ENCODE measurements around the gene NCOA3. TPM values are rescaled to one million over a fixed set of nuclear protein-coding genes. Genes with fewer than 3 reads are reported as not detected.

Gene NCOA3
- total and polyA plus RNA-seq, 12 donors: 8.0 to 30.2 (median 21.4) TPM

DNA sequence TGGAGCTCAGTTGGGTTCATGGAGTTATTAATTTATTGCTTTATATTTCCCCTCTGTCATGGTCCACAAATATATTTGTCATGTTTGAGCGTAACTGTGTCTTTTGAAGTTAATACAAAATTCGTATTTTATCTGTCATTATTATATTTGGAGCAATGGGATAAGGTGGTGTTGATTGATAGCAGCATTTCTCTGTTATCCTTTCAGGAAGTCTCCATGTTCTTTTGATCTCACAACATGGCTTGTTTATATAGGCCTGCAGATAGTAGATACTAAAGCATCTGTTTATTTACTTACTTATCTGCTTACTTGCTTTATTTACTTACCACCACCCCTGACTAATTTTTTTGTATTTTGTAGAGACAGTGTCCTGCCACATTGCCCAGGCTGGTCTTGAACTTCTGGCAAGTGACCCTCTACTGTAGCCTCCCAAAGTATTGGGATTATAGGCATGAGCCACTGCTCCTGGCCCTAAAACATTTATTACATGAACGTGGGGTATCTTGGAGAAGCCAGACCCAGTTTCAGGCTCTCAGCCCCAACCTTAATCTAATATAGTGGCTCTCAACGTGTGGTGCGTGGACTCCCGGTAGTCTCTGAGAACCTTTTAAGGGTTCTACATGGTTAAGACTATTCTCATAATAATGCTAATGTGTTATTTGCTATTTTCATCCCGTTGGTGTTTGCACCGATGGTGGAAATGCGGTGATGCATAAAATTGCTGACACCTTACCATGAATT is 104.2 kb downstream of the NCOA3 start:
- ATAC-seq (no peak), DNase-seq (no peak)
- H3K9me3 ChIP-seq: peaks cover 0 to 10% (median 0%) of the 10 kb centered on the region in 11 donors
- no peaks in the 10 kb centered on the region for H3K27me3 ChIP-seq
- H3K4me3 ChIP-seq: no peak overlapping the region
- intact Hi-C loops (cut with DNase I): loop anchor here in 1 of 10 donors (10.0 kb wide), 1 partner anchor 101 kb away; the partner anchor contains the start of gene NCOA3
- 87 to 88% methylated on average over 9 of the region's 9 CpGs for WGBS, 2 donors
- no peak overlapping the region for H3K27ac ChIP-seq
- TF ChIP-seq, protein P1, sequence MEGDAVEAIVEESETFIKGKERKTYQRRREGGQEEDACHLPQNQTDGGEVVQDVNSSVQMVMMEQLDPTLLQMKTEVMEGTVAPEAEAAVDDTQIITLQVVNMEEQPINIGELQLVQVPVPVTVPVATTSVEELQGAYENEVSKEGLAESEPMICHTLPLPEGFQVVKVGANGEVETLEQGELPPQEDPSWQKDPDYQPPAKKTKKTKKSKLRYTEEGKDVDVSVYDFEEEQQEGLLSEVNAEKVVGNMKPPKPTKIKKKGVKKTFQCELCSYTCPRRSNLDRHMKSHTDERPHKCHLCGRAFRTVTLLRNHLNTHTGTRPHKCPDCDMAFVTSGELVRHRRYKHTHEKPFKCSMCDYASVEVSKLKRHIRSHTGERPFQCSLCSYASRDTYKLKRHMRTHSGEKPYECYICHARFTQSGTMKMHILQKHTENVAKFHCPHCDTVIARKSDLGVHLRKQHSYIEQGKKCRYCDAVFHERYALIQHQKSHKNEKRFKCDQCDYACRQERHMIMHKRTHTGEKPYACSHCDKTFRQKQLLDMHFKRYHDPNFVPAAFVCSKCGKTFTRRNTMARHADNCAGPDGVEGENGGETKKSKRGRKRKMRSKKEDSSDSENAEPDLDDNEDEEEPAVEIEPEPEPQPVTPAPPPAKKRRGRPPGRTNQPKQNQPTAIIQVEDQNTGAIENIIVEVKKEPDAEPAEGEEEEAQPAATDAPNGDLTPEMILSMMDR (IDR thresholded peaks at IDR 0.05): no peak
- H3K36me3 ChIP-seq: peaks cover 0 to 8% (median 0%) of the 10 kb centered on the region in 9 donors
- peaks cover 3 to 80% (median 33%) of the 10 kb centered on the region in 9 donors for H3K4me1 ChIP-seq

DNA sequence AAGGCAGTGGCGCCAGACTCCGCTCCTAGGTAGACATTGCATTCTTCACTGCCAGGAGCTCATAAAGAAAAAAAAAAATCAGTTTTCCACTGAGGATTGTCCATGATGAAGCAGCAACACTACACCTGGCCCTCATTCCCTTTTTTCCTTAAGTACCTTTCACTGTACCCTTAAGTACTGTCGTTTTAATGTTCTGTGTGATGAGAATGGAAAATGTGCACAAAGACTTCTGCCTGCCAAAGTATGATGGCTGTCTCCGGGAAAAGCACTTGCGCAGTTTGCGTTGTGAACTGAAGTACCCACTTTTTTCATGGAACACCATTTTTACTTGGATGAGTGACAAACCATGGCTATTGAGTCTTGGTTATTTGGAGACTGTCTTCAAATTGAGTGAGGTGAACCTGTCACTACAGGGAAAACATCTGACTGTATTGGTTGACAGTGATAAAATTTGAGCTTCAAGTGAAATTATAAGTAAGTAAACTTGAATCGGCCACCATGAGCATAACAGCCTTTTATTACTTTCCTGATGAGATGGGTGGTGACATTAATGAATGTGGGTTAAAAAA is 104.8 kb downstream of the NCOA3 start:
- Histone ChIP-seq H3K4me1 (peaks cover 3 to 78% (median 34%) of the 10 kb centered on the region in 9 donors), H3K9me3 (peaks cover 0 to 10% (median 0%) of the 10 kb centered on the region in 11 donors), H3K27ac (peak overlapping the region in 1 of 10 donors; percentile 42), H3K36me3 (peaks cover 0 to 8% (median 0%) of the 10 kb centered on the region in 9 donors), H3K4me3 (no peak overlapping the region), H3K27me3 (no peaks in the 10 kb centered on the region)
- ATAC-seq (no peak), DNase-seq (no peak)
- TF ChIP-seq, protein P1 (IDR thresholded peaks at IDR 0.05): no peak
- intact Hi-C loops (cut with DNase I): loop anchor here in 1 of 10 donors (10.0 kb wide), 1 partner anchor 102 kb away; the partner anchor contains the start of gene NCOA3
- WGBS, 2 donors: 97 to 99% methylated on average over 7 of the region's 7 CpGs

DNA sequence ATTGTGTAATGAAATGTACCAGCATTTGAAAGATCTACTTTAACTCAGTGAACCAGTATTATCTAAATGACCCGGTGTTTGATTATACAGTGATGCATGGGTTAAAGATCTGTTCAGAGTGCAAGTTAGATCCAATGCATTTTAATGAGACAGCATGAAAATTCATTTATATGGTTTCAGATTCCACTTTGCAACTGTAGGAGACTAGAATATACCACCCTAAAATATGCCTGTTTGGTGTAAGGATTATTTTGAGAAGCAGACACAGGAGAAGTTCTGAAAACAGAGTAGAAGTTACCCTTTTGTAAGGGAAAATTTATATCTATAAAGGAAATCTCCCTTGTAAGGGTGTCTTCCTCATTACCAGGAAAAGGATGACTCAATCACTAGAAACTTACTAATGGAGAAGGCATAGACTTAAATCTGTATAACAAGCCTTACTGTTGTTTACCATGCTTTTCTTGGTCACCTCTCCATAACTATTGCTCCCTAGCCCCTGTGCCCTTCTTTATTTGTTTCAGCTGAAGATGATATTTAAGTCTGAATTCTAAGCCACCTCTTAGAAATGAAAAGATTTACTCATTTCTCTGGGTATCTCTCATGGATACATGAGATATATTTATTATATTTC is 105.4 kb downstream of the NCOA3 start:
- ATAC-seq: peak in 1 of 8 donors; percentile 14
- WGBS, 2 donors: 83 to 94% methylated on average over 1 of the region's 1 CpG
- Histone ChIP-seq H3K27me3 (no peaks in the 10 kb centered on the region), H3K4me3 (no peak overlapping the region), H3K4me1 (peaks cover 0 to 72% (median 28%) of the 10 kb centered on the region in 9 donors), H3K9me3 (peaks cover 0 to 10% (median 0%) of the 10 kb centered on the region in 11 donors), H3K27ac (peak overlapping the region in 3 of 10 donors; percentile 7 to 51 (median 42)), H3K36me3 (peaks cover 0 to 8% (median 0%) of the 10 kb centered on the region in 9 donors)
- DNase-seq: no peak
- TF ChIP-seq, protein P1 (IDR thresholded peaks at IDR 0.05): no peak
- intact Hi-C loops (cut with DNase I): loop anchor here in 1 of 10 donors (10.0 kb wide), 1 partner anchor 102 kb away; the partner anchor contains the start of gene NCOA3

DNA sequence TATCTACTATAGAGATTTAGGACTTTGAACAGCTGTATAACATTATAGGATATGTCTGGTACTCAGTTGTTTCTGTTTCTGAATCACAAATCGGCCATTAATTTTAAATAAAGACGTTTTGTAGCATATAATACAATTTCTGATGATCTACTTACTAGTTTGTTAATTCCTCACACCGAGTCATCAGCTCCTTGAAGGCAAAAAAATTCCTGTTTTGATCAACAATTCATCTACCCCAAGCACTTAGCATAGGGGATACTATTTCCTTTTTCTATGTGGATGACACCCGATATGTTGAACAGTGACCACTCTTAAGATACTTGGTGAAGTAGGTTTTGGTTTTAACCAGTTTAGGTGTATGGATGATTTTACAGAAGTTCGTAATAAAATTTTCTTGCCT is 107.3 kb downstream of the NCOA3 start:
- WGBS, 2 donors: 91 to 96% methylated on average over 5 of the region's 5 CpGs
- H3K27me3 ChIP-seq: no peaks in the 10 kb centered on the region
- peaks cover 0 to 77% (median 34%) of the 10 kb centered on the region in 9 donors for H3K4me1 ChIP-seq
- no peak overlapping the region for H3K4me3 ChIP-seq
- DNase-seq: no peak
- intact Hi-C loops (cut with DNase I): loop anchor here in 1 of 10 donors (10.0 kb wide), 1 partner anchor 104 kb away; the partner anchor contains the start of gene NCOA3
- H3K27ac ChIP-seq: peak overlapping the region in 1 of 10 donors; percentile 9
- peaks cover 0 to 1% (median 0%) of the 10 kb centered on the region in 11 donors for H3K9me3 ChIP-seq
- H3K36me3 ChIP-seq: peaks cover 0 to 8% (median 0%) of the 10 kb centered on the region in 9 donors
- no peak for ATAC-seq
- TF ChIP-seq, protein P1 (IDR thresholded peaks at IDR 0.05): no peak
